K562 (cell line): ENCODE measurements around the gene MRM2. TPM values are rescaled to one million over a fixed set of nuclear protein-coding genes. Genes with fewer than 3 reads are reported as not detected.

Experiments
- ATAC-seq: fragments of 200-7000 bp; cut with Tn5 transposase; 3 replicates; pipeline ENCODE4 v1.9.1; 2020; ENCODE audit warnings: moderate library complexity
- BruUV-seq: library from RNA; stranded (reverse); fragments of 400-500 nt; replicated peaks from 2 replicates; lab custom pipeline; 2021; lab: Mats Ljungman, UMichigan
- CTCF ChIA-PET: fragments of 300-600 bp; formaldehyde crosslinking; extraction: SDS; loops from one replicate; lab custom pipeline; 2021; ENCODE audit warnings: low intra/inter-chr PET ratio; lab: Yijun Ruan, JAX
- POLR2A ChIA-PET: fragments of 300-600, 350-650 bp; sonication (Branson Sonifier 250); formaldehyde crosslinking; extraction: SDS; loops from one replicate; lab custom pipeline; 2021; ENCODE audit warnings: antibody characterized with exemption, inconsistent platforms; lab: Yijun Ruan, JAX
- DNase-seq, 4 experiments: peaks; one replicate each; pipeline versions ENCODE4 v3.0.0 to v3.0.0-alpha.2; 2011 to 2018; ENCODE audit warnings: low spot score in 3 of 4, mixed read lengths in 3 of 4; ENCODE audit errors: extremely low read depth in 1 of 4
- FAIRE-seq: peaks from 2 replicates; lab custom pipeline; 2011; peaks lifted over from hg19 to GRCh38; lab: Jason Lieb, UNC
- H2AFZ ChIP-seq: 2 replicates; pipeline ENCODE4 v1.6.0; 2011; ENCODE audit warnings: low read depth, low read length, control low read depth, inconsistent platforms
- H3K27ac ChIP-seq: fragments of 200-600 bp; 3 replicates; pipeline ENCODE4 v1.8.0; 2011; ENCODE audit warnings: low read depth, mild to moderate bottlenecking, control low read depth, inconsistent platforms, low read length, moderate library complexity, mixed read lengths; ENCODE audit errors: extremely low read depth
- H3K27me3 ChIP-seq, 2 experiments: fragments of 300-600 bp in 1 of 2; 2 replicates in 1 of 2; 3 replicates in 1 of 2; pipeline versions ENCODE4 v1.6.0 to v1.8.0; 2011; ENCODE audit warnings: inconsistent platforms in 2 of 2, low read length in 2 of 2, mild to moderate bottlenecking in 1 of 2, mixed read lengths in 1 of 2, moderate library complexity in 1 of 2; ENCODE audit not compliant: control insufficient read depth in 2 of 2, insufficient read depth in 2 of 2
- H3K36me3 ChIP-seq: fragments of 300-600 bp; 3 replicates; pipeline ENCODE4 v1.8.0; 2011; ENCODE audit warnings: mild to moderate bottlenecking, low read length, inconsistent platforms; ENCODE audit not compliant: control insufficient read depth, insufficient read depth
- H3K4me1 ChIP-seq, 2 experiments: fragments of 200-600 bp in 1 of 2; replicated peaks in 1 of 2; 2 replicates in 1 of 2; 3 replicates in 1 of 2; pipeline versions ENCODE4 v1.5.1 to v1.8.0; 2011; ENCODE audit warnings: inconsistent platforms in 2 of 2, low read length in 2 of 2, mild to moderate bottlenecking in 1 of 2, mixed read lengths in 1 of 2, moderate library complexity in 1 of 2; ENCODE audit not compliant: control insufficient read depth in 2 of 2, insufficient read depth in 2 of 2
- H3K4me2 ChIP-seq: 2 replicates; pipeline ENCODE4 v1.6.1; 2011; ENCODE audit warnings: low read length, control low read depth, inconsistent platforms, mixed read lengths; ENCODE audit not compliant: insufficient read depth
- H3K4me3 ChIP-seq: fragments of 200-600 bp; sonication (generic), shearing (Covaris generic); 2 replicates; pipeline ENCODE4 v1.5.1; 2016; ENCODE audit warnings: control low read depth, inconsistent platforms
- H3K79me2 ChIP-seq: fragments of 200-600 bp; 3 replicates; pipeline ENCODE4 v1.8.0; 2011; ENCODE audit warnings: low read length, inconsistent platforms; ENCODE audit not compliant: control insufficient read depth, insufficient read depth
- H3K9ac ChIP-seq, 2 experiments: 2 replicates each; pipeline versions ENCODE4 v1.6.0 to v1.6.1; 2011; ENCODE audit warnings: low read depth in 2 of 2, low read length in 2 of 2, control low read depth in 1 of 2, inconsistent platforms in 1 of 2, mild to moderate bottlenecking in 1 of 2, mixed read lengths in 1 of 2; ENCODE audit not compliant: insufficient read depth in 1 of 2
- H3K9me1 ChIP-seq: one replicate; pipeline ENCODE4 v1.6.0; 2011; ENCODE audit warnings: inconsistent platforms, mild to moderate bottlenecking, low read length, moderate library complexity; ENCODE audit not compliant: control insufficient read depth, insufficient read depth
- H3K9me3 ChIP-seq: replicated peaks from 2 replicates; pipeline ENCODE4 v1.5.1; 2011; ENCODE audit warnings: low read depth, low read length, inconsistent platforms; ENCODE audit not compliant: control insufficient read depth, insufficient read depth
- H4K20me1 ChIP-seq: replicated peaks from 2 replicates; pipeline ENCODE4 v1.6.1; 2011; ENCODE audit warnings: low read length, inconsistent platforms, mixed read lengths; ENCODE audit not compliant: control insufficient read depth, insufficient read depth
- ATF3 ChIP-seq, 2 experiments: fragments of 450-650 bp in 1 of 2; sonication (generic) in 1 of 2; formaldehyde crosslinking in 1 of 2; IDR thresholded peaks in 1 of 2; conservative IDR thresholded peaks in 1 of 2; 2 replicates each; pipeline versions ENCODE4 v1.6.1 to v1.8.1; 2016 to 2023; ENCODE audit warnings: mild to moderate bottlenecking in 2 of 2, moderate library complexity in 2 of 2, inconsistent platforms in 1 of 2, missing genetic modification reagents in 1 of 2
- E2F5 ChIP-seq: sonication (generic); formaldehyde crosslinking; IDR thresholded peaks from 2 replicates; pipeline ENCODE4 v1.8.0; 2022; ENCODE audit warnings: mild to moderate bottlenecking, missing genetic modification reagents
- EP300 ChIP-seq: IDR thresholded peaks from 2 replicates; pipeline ENCODE4 v1.6.1; 2012; ENCODE audit warnings: low read length, improper control_type of control experiment
- HEY1 ChIP-seq: fragments of 250-450 bp; sonication (Bioruptor Pico); IDR thresholded peaks from 2 replicates; pipeline ENCODE4 v1.5.0; 2020; ENCODE audit warnings: mild to moderate bottlenecking, moderate library complexity, borderline replicate concordance
- HMGXB4 ChIP-seq: sonication (generic); formaldehyde crosslinking; IDR thresholded peaks from 2 replicates; pipeline ENCODE4 v1.8.1; 2023; ENCODE audit warnings: mild to moderate bottlenecking, missing genetic modification reagents
- MCM7 ChIP-seq, 2 experiments: fragments of 450-650 bp; IDR thresholded peaks; 2 replicates each; pipeline ENCODE4 v1.6.1; 2016 to 2018
- MTA2 ChIP-seq: fragments of 450-650 bp; IDR thresholded peaks from 2 replicates; pipeline ENCODE4 v1.6.1; 2016; ENCODE audit warnings: low read depth
- SAP30 ChIP-seq: fragments of 200-600 bp; sonication (generic); IDR thresholded peaks from 2 replicates; pipeline ENCODE4 v1.6.1; 2012; ENCODE audit warnings: borderline replicate concordance, low read depth, mild to moderate bottlenecking, moderate library complexity, low read length, control low read depth, inconsistent platforms; ENCODE audit not compliant: insufficient read depth, poor library complexity, severe bottlenecking
- THAP12 ChIP-seq: fragments of 250-450 bp; sonication (Bioruptor Pico); IDR thresholded peaks from 2 replicates; pipeline ENCODE4 v1.9.0; 2021; ENCODE audit warnings: mild to moderate bottlenecking, inconsistent platforms
- ZNF124 ChIP-seq: sonication (generic); formaldehyde crosslinking; IDR thresholded peaks from 2 replicates; pipeline ENCODE4 v1.8.1; 2022; ENCODE audit warnings: missing genetic modification reagents
- WGBS: fragments of 100-300 bp; shearing (Covaris generic); methylation state at CpG from one replicate; pipeline ENCODE4 v1.1.6; 2016; ENCODE audit warnings: low coverage, mixed read lengths; ENCODE audit not compliant: insufficient coverage; ENCODE audit errors: missing lambda C conversion rate; 5-methylcytosine and 5-hydroxymethylcytosine counted together
- in situ Hi-C: fragments of 300-500 bp; cut with MboI; formaldehyde crosslinking; loops from 4 replicates; pipeline ENCODE4 v1.15.0; 2018; ENCODE audit warnings: inconsistent platforms, mixed read lengths
- intact Hi-C: fragments of 100-400 bp; cut with micrococcal nuclease; formaldehyde crosslinking; loops from 2 replicates; pipeline ENCODE4 v1.14.2; 2022
- polyA plus RNA-seq, 8 experiments: library from polyadenylated mRNA; depleted of rRNA in 4 of 8; stranded (reverse) in 5 of 8; unstranded in 3 of 8; fragments of >200 nt; fragmentation: Nextera tagmentation in 2 of 8; fragmentation: Illumina TruSeq in 1 of 8; extraction: Ambion mirVana in 2 of 8; extraction: Trizol in 1 of 8; gene quantifications; 2 replicates each; pipeline versions ENCODE4 v1.2.1 to v1.2.3, GENCODE V29; 2011 to 2014; ENCODE audit warnings: inconsistent platforms in 1 of 8, missing spikeins in 1 of 8
- total RNA-seq, 7 experiments: library from RNA; depleted of rRNA in 6 of 7; stranded (reverse); fragments of >200 nt in 6 of 7; fragmentation: Illumina TruSeq in 2 of 7; extraction: Trizol in 2 of 7; gene quantifications; 2 replicates each; pipeline versions ENCODE4 v1.2.1 to v1.2.3, GENCODE V29; 2011 to 2021; ENCODE audit warnings: low replicate concordance in 1 of 7

MRM2 gene
- total and polyA plus RNA-seq, 9 of the 15 experiments (the other 6 are each of a cell fraction or from before 2014, with no cell fraction given) = 32.4 to 116 (median 50.5) TPM

- Histone ChIP-seq H3K27me3 (no peaks in the 10 kb centered on the region), H3K27ac (no peak overlapping the region), H3K9me3 (0 out of 2 replicates have a peak, but pooled peaks cover 2% of the 10 kb centered on the region), H3K9me1 (no peaks in the 10 kb centered on the region), H3K36me3 (peaks cover 83% of the 10 kb centered on the region; the same call in 2 of the 3 replicates), H3K4me3 (no peak overlapping the region), H3K4me1 (no peaks in the 10 kb centered on the region), H3K9ac (peak overlapping the region in 1 of 2 experiments; percentile 26; a peak in 1 of 4 replicates), H2AFZ (no peak overlapping the region), H3K79me2 (no peaks in the 10 kb centered on the region), H4K20me1 (no peaks in the 10 kb centered on the region), H3K4me2 (no peak overlapping the region)
- no peak for DNase-seq
- 92% methylated on average over 9 of the region's 10 CpGs for WGBS
- CTCF ChIA-PET = no interaction called here
- FAIRE-seq = no peak
- TF ChIP-seq EP300 = no peak
- TF ChIP-seq HMGXB4 = no peak
- TF ChIP-seq SAP30 = no peak
- no peak for TF ChIP-seq ZNF124 (CRISPR knock-in tag)
- TF ChIP-seq MCM7 (IDR thresholded peaks at IDR 0.05) = no peak
- no peak for TF ChIP-seq ATF3 (IDR thresholded peaks at IDR 0.05)
- no peak for TF ChIP-seq ATF3 (CRISPR knock-in tag; conservative IDR thresholded peaks at IDR 0.05)
- TF ChIP-seq MTA2 = no peak
- TF ChIP-seq E2F5 = no peak
- TF ChIP-seq HEY1 (CRISPR knock-in tag) = no peak
- no peak for TF ChIP-seq THAP12 (CRISPR knock-in tag)
- intact Hi-C loops (no loop called here), in situ Hi-C loops (no loop called here)
- BruUV-seq = no TSS peak
- POLR2A ChIA-PET = interaction anchor here (0.6 to 0.9 kb wide), 2 partner anchors 10 to 15 kb away, joined by 3 read pairs; no protein-coding TSS in a partner anchor
- ATAC-seq = no peak
Observed at GRCh38 chr7:2217206-2217605, 24.8 kb downstream of the MRM2 start.
